Mesenteric fat pad (tissue), 1 donor: ENCODE data around the gene MAST3. TPM values are rescaled to one million over a fixed set of nuclear protein-coding genes. Genes with fewer than 3 reads are reported as not detected.
"Not testable (repeated sequence)": the region's sequence is repeated elsewhere in the genome, so short reads cannot be mapped to it uniquely, and the experiment has no call there.

Experiments
- DNase-seq: peaks from one replicate; pipeline ENCODE4 v3.0.0-alpha.2; 2020; ENCODE audit warnings: low spot score
- total RNA-seq: library from RNA; stranded (reverse); fragmentation: NEBNext Ultra II Directional; extraction: Animal tissue kit (Norgen Biotek cat#: 25700); gene quantifications from one replicate; pipeline ENCODE4 v1.2.1, GENCODE V29; 2021
- donor health status: DM: yes; HTN: yes; CAD: no.

The MAST3 gene
- total RNA-seq, 1 donor from 2014 or later, result 19.1 TPM

GRCh38 chr19:18086590-18087138, 10.9 kb upstream of the MAST3 start, which contains the start of gene IL12RB1:
IL12RB1 (minus strand) TSS chr19:18086934; CDS start chr19:18086823, 111 bp downstream.
- no peak for DNase-seq

DNA sequence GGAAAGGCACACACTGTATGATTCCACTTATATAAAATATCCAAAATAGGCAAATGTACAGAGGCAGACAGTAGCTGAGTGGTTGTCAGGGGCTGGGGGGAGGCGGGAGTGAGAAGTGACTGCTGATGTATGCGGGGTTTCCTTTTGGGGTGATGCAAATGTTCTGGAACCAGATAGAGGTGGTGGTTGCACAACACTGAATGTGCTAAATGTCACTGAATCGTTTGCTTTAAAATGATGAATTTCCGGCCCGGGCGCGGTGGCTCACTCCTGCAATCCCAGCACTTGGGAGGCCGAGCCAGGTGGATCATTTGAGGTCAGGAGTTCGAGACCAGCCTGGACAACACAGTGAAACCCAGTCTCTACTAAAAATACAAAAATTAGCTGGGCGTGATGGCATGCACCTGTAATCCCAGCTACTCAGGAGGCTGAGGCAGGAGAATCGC, 8.5 kb upstream of the MAST3 start:
- not testable (repeated sequence) for DNase-seq

GRCh38 chr19:18089726-18090125, 7.9 kb upstream of the MAST3 start:
- DNase-seq, result no peak

GRCh38 chr19:18090545-18091216, 6.9 kb upstream of the MAST3 start:
- DNase-seq, result no peak

DNA sequence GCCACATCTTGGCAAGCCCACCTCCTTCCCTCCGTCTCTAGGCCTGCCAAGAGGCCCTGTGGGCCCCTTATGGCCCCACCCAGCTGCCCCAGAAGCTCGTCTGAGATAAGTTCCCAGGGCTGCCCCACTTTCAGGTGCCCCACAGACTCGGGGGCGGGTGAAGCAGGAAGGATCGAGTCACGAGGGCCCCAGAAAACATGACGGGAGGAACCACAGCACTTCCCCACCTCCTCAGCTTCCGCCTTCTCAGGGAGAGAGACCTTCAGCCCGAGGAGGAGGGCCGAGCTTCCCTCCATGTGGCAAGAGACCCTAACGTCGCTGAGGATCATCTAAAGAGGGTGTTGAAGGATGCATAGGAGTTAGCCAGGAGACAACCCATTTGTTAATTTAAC, 6.4 kb upstream of the MAST3 start:
- no peak for DNase-seq

DNA sequence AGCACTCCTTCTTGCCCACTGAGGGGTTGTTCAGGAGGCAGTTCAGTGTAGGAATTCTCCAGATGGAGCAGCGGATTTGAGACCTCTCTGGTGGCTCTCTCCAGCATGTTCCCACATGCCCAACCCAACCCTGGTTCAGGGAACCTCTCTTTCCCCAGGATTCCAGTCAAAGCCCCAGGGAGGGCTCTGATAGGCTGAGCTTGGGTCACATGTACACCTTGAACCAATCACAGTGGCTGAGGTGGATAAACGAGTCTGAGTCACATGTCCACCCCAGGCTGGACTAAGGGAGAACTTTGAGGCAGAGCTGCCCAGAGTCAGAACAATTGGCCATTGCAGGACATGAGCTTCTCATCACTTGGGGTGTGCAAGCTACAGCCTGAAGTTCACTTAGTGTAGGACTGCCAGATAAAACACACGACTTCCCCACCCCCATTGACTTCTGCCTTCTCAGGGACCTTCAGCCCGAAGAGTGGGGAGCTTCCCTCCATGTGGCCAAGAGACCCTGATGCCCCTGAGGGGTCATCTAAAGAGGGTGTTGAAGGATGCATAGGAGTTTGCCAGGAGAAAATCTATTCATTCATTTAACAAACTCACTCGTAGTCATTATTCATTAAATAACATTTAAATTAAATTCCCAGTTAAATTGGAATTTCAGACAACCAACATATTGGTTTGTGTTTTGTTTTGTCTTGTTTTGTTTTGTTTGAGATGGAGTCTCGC, 4.0 kb upstream of the MAST3 start:
- DNase-seq, result no peak

- DNase-seq, result no peak
Measured at GRCh38 chr19:18096258-18096657, 1.3 kb upstream of the MAST3 start.

GRCh38 chr19:18097993-18098890, 664 bp downstream of the MAST3 start:
- no peak for DNase-seq

DNA sequence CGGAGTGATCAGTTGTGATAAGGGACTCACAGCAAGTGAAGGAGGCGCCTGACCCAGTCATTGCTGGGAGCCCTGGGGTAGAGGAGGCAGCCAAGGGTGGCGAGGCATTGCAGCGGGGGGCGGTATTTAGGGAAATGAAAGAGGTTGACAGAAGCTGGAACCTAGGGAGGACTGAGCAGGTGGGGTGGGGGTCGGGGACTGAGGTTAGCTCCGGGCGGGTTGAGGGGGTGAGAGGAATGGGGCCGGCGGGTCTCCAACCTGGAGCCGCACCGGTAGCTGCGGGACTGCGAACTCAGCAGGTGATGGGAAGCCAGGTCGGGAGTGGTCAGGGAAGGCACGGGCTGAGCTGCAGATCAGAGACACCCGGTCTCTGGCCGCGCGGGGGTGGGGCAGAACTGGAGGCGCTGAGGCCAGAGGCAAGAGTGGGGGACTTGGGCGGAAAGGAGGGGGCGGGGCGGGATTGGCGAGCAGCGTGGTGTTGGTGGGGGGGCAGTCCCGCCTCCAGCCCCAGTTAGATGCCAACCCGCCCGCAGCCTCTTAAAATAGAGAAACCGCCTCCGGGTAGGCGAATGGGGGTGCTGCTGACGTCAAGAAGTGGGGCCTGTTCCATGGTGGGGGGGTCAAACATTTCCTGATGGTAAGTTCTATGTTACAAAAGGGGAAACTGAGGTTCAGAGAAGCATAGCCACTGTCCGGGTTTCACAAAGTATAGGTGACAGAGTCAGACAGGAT, 1.5 kb downstream of the MAST3 start:
- DNase-seq, result no peak

DNA sequence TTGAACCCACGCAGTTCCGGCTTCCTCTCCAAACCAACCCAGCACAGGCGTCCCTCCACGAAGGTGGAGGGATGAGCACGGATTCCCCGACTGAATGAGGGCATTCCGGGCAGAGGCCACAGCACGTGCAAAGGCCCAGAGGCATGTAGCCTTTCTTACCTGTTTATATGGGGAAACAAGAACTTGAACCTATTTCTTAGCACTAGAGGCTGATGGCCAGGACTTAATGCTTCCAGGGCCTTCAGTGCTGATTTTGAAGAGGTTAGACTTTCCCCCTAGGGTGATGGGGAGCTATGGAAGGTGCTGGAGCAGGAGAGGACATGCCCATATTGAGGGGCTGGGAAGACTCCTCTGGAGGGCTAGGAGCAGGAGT, 2.0 kb downstream of the MAST3 start:
- no peak for DNase-seq

DNA sequence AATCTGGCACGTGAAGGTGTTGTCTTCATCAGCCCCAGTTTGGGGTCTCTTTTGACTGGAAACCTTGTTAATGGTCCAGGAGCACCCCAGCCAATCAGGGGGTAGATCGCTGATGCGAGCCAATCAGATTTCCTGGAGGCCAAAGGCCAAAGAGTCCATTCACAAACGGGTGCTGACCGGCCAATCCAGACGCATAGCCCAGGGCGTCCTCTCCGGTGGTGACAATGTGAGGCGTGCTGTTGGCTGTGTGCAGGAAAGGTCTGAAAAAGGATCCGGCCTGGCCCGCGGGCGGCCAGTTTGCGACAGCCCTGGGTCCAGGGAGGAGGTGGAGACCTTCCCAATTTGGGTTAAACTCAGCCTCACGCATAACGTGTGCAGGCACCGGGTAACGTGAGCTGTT, 3.1 kb downstream of the MAST3 start:
- no peak for DNase-seq

GRCh38 chr19:18101268-18101667, 3.7 kb downstream of the MAST3 start:
- no peak for DNase-seq

DNA sequence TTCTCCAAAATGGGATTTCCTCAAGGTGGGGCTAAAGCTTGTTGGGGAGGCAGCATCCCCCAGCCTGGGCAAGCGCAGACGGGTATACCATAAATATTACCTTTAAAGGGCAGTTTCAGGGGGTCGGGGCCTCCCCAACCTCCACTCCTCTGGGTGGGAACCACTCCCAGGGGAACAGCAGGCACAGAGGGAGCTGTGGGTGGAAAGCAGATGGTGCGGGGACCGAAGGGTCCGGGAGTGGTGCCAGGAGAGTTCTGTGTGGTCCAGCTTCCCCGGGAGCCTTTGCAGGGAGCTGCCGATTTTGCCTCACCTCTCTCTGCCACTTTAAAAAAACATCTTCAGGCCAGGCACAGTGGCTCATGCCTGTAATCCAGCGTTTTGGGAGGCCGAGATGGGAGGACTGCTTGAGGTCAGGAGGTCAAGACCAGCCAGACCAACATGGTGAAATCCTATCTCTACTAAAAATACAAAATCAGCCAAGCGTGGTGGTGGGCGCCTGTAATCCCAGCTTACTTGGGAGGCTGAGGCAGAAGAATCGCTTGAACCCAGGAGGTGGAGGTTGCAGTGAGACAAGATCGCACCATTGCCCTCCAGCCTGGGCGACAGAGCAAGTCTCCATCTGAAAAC, 5.5 kb downstream of the MAST3 start:
- no peak for DNase-seq

DNA sequence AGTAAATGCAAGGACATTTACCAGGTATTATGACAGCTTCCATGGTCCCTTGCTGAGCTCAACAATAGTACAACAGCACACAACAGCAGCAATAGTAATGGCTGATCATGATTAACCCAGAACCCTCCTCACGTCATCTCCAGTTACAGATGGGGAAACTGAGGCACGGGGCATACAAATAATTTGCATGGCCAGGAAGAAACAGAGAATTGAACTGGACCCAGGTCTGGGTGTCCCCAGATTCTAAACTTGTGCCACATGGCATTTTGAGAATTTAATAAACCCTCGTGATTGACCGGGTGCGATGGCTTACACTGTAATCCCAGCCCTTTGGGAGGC, 7.2 kb downstream of the MAST3 start:
- no peak for DNase-seq

DNA sequence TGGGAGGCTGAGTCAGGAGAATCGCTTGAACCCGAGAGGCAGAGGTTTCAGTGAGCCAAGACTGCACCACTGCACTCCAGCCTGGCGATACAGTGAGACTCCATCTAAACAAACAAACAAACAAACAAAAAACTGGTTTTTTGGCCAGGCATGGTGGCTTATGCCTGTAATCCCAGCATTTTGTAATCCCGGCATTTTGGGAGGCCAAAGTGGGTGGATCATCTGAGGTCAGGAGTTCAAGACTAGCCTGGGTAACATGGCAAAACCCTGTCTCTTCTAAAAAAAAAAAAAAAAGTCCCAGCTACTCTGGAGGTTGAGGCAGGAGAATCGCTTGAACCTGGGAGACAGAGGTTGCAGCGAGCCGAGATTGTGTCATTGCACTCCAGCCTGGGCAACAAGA, 7.7 kb downstream of the MAST3 start:
- DNase-seq, result not testable (repeated sequence)

DNA sequence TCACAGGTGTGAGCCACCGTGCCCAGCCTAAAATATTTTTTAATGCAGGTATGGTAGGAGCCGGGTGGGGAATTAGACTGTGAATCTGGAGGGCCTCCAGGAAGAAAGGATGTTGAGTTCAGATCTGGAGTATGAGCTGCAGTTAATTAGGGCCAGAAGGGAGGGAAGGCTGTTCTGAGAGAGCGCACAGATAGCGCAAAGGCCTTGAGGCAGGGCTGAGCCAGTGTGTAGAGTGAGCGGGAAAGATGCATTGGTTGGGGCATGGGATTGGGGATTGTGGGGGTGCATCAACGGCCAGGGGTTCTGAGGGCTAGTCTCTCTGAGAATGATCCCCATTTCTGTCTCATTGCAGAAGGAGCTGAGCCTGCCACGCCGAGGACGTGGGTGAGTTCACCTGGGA, 9.7 kb downstream of the MAST3 start:
- DNase-seq, result no peak

- DNase-seq, result no peak
Measured at GRCh38 chr19:18108897-18109296, 11.3 kb downstream of the MAST3 start.

- no peak for DNase-seq
Measured at GRCh38 chr19:18109341-18109732, 11.8 kb downstream of the MAST3 start.

DNA sequence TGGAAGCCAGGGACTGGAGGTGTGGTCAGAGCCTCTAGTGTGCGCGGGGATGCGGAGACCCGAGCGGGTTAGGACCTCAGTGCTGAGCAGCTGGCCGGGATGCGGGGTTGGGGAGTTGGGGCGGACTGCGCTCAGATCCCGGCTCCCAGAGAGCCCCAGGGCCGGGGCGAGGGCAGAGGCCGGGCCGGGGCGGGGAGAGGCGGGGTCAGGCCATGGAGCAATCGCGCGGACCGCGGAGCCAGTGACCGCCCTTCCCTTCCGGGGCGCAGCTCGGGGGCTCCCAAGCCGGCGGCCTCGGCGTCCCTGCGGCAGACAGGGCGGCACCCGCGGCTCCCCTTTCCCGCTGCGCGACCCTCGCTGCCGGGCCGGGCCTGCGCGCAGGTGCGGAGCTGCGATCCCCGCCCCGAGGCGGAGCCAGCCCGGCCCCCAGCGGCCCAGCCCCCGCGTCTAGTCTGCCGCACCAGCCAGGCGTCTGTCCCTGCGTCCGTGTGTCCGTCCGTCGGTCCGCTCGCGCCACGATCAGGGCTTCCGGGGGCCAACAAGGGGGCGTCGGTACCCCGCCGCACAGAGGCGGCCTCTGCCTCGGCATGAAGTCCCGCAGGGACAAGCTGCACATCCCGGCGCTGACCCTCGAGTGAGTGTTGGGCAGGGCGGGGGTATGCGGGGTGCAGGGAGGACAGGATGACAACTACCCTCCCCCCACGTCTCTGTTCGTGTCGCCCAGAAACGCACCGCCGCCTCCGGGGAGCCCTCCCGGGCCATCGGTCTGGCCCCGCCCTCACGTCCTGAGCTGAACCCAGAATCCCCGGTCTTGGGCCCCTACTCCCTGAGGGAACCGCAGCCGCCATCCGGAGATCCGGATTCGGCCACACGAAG, 12.4 kb downstream of the MAST3 start:
- peak; percentile 94 for DNase-seq
